Activated CD8-positive, alpha-beta T cell treated with anti-CD3 and anti-CD28 coated beads for 36 hours (primary cell): ENCODE results near the gene ZBTB1. TPM values are rescaled to one million over a fixed set of nuclear protein-coding genes. Genes with fewer than 3 reads are reported as not detected.
A peak's percentile ranks its signal among the peaks of the same experiment; 100 is the strongest.

Experiments used
- ATAC-seq: fragments of 200-7000 bp; cut with Tn5 transposase; one replicate; pipeline ENCODE4 v1.10.0; 2021; ENCODE audit warnings: mild to moderate bottlenecking, moderate library complexity
- CTCF ChIA-PET: fragments of 350-600 bp; sonication (Branson Sonifier 250); formaldehyde crosslinking; loops from one replicate; lab custom pipeline; 2021; ENCODE audit warnings: antibody characterized with exemption; lab: Charles Lee
- POLR2A ChIA-PET: fragments of 350-600 bp; sonication (Branson Sonifier 250); formaldehyde crosslinking; loops from one replicate; lab custom pipeline; 2021; ENCODE audit warnings: antibody characterized with exemption; lab: Charles Lee
- DNase-seq: peaks from one replicate; pipeline ENCODE4 v3.0.0-alpha.2; 2020
- H3K27ac Mint-ChIP-seq: one replicate; pipeline ENCODE4 v1.8.0; 2021; ENCODE audit warnings: mild to moderate bottlenecking, mixed read lengths
- H3K27me3 Mint-ChIP-seq: one replicate; pipeline ENCODE4 v1.8.0; 2021; ENCODE audit warnings: mixed read lengths
- H3K36me3 Mint-ChIP-seq: one replicate; pipeline ENCODE4 v1.8.0; 2021; ENCODE audit warnings: low read depth, mixed read lengths
- H3K4me1 Mint-ChIP-seq: one replicate; pipeline ENCODE4 v1.8.0; 2021; ENCODE audit warnings: low read depth, mixed read lengths
- H3K4me3 Mint-ChIP-seq: one replicate; pipeline ENCODE4 v1.8.0; 2021; ENCODE audit warnings: mild to moderate bottlenecking, moderate library complexity, mixed read lengths
- H3K9me3 Mint-ChIP-seq: one replicate; pipeline ENCODE4 v1.8.0; 2021; ENCODE audit warnings: mixed read lengths
- CTCF ChIP-seq: fragments of 200-600 bp; IDR thresholded peaks from one replicate; pipeline ENCODE4 v1.8.0; 2022; ENCODE audit warnings: antibody characterized with exemption, mild to moderate bottlenecking
- intact Hi-C: fragments of 100-400 bp; cut with micrococcal nuclease; formaldehyde crosslinking; loops from one replicate; pipeline ENCODE4 v1.10.0; 2022
- total RNA-seq, 2 experiments: library from RNA; stranded (reverse); gene quantifications; one replicate each; pipeline ENCODE4 v1.2.3, GENCODE V29; 2021

Gene ZBTB1
- total RNA-seq, 2 experiments from 2014 or later = 64.7 to 67.8 TPM

- CTCF ChIA-PET = interaction anchor here (0.8 to 5.7 kb wide), 4 partner anchors 11 to 44 kb away, joined by 3 to 26 read pairs (median 10); no protein-coding TSS in a partner anchor
- Mint-ChIP-seq H3K4me3 (no peak overlapping the region), H3K27me3 (no peaks in the 10 kb centered on the region), H3K4me1 (peaks cover 47% of the 10 kb centered on the region), H3K27ac (no peak overlapping the region), H3K9me3 (no peaks in the 10 kb centered on the region), H3K36me3 (peaks cover 19% of the 10 kb centered on the region)
- no peak for TF ChIP-seq CTCF
- POLR2A ChIA-PET = interaction anchor here (1.2 to 2.4 kb wide), 3 partner anchors 22 to 38 kb away, joined by 3 to 11 read pairs (median 5); partner anchors contain the start of genes ZBTB1 and ZBTB25
- DNase-seq (no peak), ATAC-seq (no peak)
- intact Hi-C loops = no loop called here
These were observed 37.5 kb upstream of the ZBTB1 start for GRCh38 chr14:64467101-64467500.

GRCh38 chr14:64467566-64467965 is 37.0 kb upstream of the ZBTB1 start:
- TF ChIP-seq CTCF = no peak
- DNase-seq = no peak
- POLR2A ChIA-PET = interaction anchor here (1.2 to 2.4 kb wide), 3 partner anchors 23 to 37 kb away, joined by 3 to 11 read pairs (median 5); partner anchors contain the start of genes ZBTB1 and ZBTB25
- H3K9me3 Mint-ChIP-seq = no peaks in the 10 kb centered on the region
- peaks cover 47% of the 10 kb centered on the region for H3K4me1 Mint-ChIP-seq
- CTCF ChIA-PET = interaction anchor here (0.8 to 5.7 kb wide), 4 partner anchors 11 to 43 kb away, joined by 3 to 26 read pairs (median 10); no protein-coding TSS in a partner anchor
- no peak overlapping the region for H3K27ac Mint-ChIP-seq
- no peak overlapping the region for H3K4me3 Mint-ChIP-seq
- intact Hi-C loops = no loop called here
- no peaks in the 10 kb centered on the region for H3K27me3 Mint-ChIP-seq
- ATAC-seq = no peak
- H3K36me3 Mint-ChIP-seq = peaks cover 17% of the 10 kb centered on the region

GRCh38 chr14:64468451-64468850 is 36.1 kb upstream of the ZBTB1 start:
- no peak overlapping the region for H3K4me3 Mint-ChIP-seq
- peak; percentile 41 for DNase-seq
- intact Hi-C loops = no loop called here
- H3K27me3 Mint-ChIP-seq = no peaks in the 10 kb centered on the region
- TF ChIP-seq CTCF = no peak
- H3K4me1 Mint-ChIP-seq = peaks cover 47% of the 10 kb centered on the region
- H3K36me3 Mint-ChIP-seq = peaks cover 12% of the 10 kb centered on the region
- no peak for ATAC-seq
- no peaks in the 10 kb centered on the region for H3K9me3 Mint-ChIP-seq
- POLR2A ChIA-PET = interaction anchor here (0.9 to 2.1 kb wide), 2 partner anchors 20 to 81 kb away, joined by 3 to 8 read pairs; partner anchors contain the start of gene MTHFD1
- CTCF ChIA-PET = interaction anchor here (0.9 to 2.1 kb wide), 3 partner anchors 10 to 124 kb away, joined by 3 to 13 read pairs (median 3); no protein-coding TSS in a partner anchor
- H3K27ac Mint-ChIP-seq = peak overlapping the region; percentile 43

GRCh38 chr14:64474041-64474440 is 30.5 kb upstream of the ZBTB1 start:
- peak; percentile 10 for ATAC-seq
- Mint-ChIP-seq H3K27ac (peak overlapping the region; percentile 38), H3K9me3 (no peaks in the 10 kb centered on the region), H3K4me3 (no peak overlapping the region), H3K27me3 (no peaks in the 10 kb centered on the region), H3K4me1 (peaks cover 37% of the 10 kb centered on the region), H3K36me3 (peaks cover 11% of the 10 kb centered on the region)
- POLR2A ChIA-PET = no interaction called here
- DNase-seq = no peak
- CTCF ChIA-PET = interaction anchor here (1.3 to 2.5 kb wide), 3 partner anchors 37 to 54 kb away, joined by 3 to 9 read pairs (median 6); no protein-coding TSS in a partner anchor
- no peak for TF ChIP-seq CTCF
- intact Hi-C loops = loop anchor here (10.0 kb wide), 1 partner anchor 129 kb away; no protein-coding TSS in a partner anchor

- DNase-seq = no peak
- Mint-ChIP-seq H3K9me3 (no peaks in the 10 kb centered on the region), H3K36me3 (peaks cover 13% of the 10 kb centered on the region), H3K4me1 (peaks cover 32% of the 10 kb centered on the region), H3K27me3 (no peaks in the 10 kb centered on the region), H3K4me3 (no peak overlapping the region), H3K27ac (no peak overlapping the region)
- POLR2A ChIA-PET = no interaction called here
- intact Hi-C loops = loop anchor here (10.0 kb wide), 1 partner anchor 130 kb away; no protein-coding TSS in a partner anchor
- CTCF ChIA-PET = interaction anchor here (1.3 to 2.5 kb wide), 3 partner anchors 36 to 55 kb away, joined by 3 to 9 read pairs (median 6); no protein-coding TSS in a partner anchor
- ATAC-seq = no peak
- no peak for TF ChIP-seq CTCF
These were observed 29.9 kb upstream of the ZBTB1 start for GRCh38 chr14:64474698-64475097.
